OCI-LY7 (cell line): Measurements from ENCODE around the gene SLC39A2. TPM values are rescaled to one million over a fixed set of nuclear protein-coding genes. Genes with fewer than 3 reads are reported as not detected.

Experiments used
- BruUV-seq: library from RNA; stranded (reverse); fragments of 400-500 nt; replicated peaks from 2 replicates; lab custom pipeline; 2021; lab: Mats Ljungman, UMichigan
- CTCF ChIA-PET: fragments of 300-600 bp; sonication (Branson Sonifier 250); formaldehyde crosslinking; loops from one replicate; lab custom pipeline; 2022; ENCODE audit warnings: antibody characterized with exemption; ENCODE audit not compliant: unreplicated experiment; lab: Charles Lee
- POLR2A ChIA-PET: fragments of 300-600 bp; sonication (Branson Sonifier 250); formaldehyde crosslinking; loops from one replicate; lab custom pipeline; 2022; ENCODE audit warnings: antibody characterized with exemption; lab: Charles Lee
- DNase-seq: peaks from one replicate; pipeline ENCODE4 v3.0.0-alpha.2; 2015; ENCODE audit warnings: low spot score
- H2AFZ ChIP-seq: fragments of 200-600 bp; sonication (generic), shearing (Covaris generic); 2 replicates; pipeline ENCODE4 v1.6.1; 2014; ENCODE audit warnings: mild to moderate bottlenecking, antibody characterized with exemption, low read length, moderate library complexity
- H3K27ac ChIP-seq: fragments of 200-600 bp; sonication (generic); 2 replicates; pipeline ENCODE4 v1.5.1; 2014; ENCODE audit warnings: mixed run types, low read depth, mild to moderate bottlenecking, moderate library complexity, low read length, inconsistent platforms; ENCODE audit not compliant: poor library complexity, severe bottlenecking
- H3K36me3 ChIP-seq: fragments of 200-600 bp; sonication (generic); 2 replicates; pipeline ENCODE4 v1.6.1; 2014; ENCODE audit warnings: mild to moderate bottlenecking, antibody characterized with exemption, low read length, moderate library complexity, mixed read lengths; ENCODE audit not compliant: insufficient read depth
- H3K4me1 ChIP-seq: fragments of 200-600 bp; sonication (generic); 2 replicates; pipeline ENCODE4 v1.5.1; 2014; ENCODE audit warnings: mild to moderate bottlenecking, low read length; ENCODE audit not compliant: insufficient read depth, poor library complexity, severe bottlenecking
- H3K4me2 ChIP-seq: fragments of 200-600 bp; sonication (generic); 2 replicates; pipeline ENCODE4 v1.6.1; 2014; ENCODE audit warnings: mild to moderate bottlenecking, low read length
- H3K4me3 ChIP-seq: fragments of 200-600 bp; sonication (generic); 2 replicates; pipeline ENCODE4 v1.5.1; 2014; ENCODE audit warnings: mild to moderate bottlenecking, low read depth, low read length; ENCODE audit not compliant: poor library complexity, severe bottlenecking
- H3K79me2 ChIP-seq: fragments of 200-600 bp; sonication (generic); 2 replicates; pipeline ENCODE4 v1.6.1; 2016; ENCODE audit warnings: low read depth, mild to moderate bottlenecking, low read length, moderate library complexity, mixed read lengths; ENCODE audit not compliant: insufficient read depth
- H3K9me2 ChIP-seq: fragments of 200-600 bp; sonication (generic); 2 replicates; pipeline ENCODE4 v1.6.1; 2016; ENCODE audit warnings: mild to moderate bottlenecking, low read length, mixed read lengths; ENCODE audit not compliant: insufficient read depth
- H3K9me3 ChIP-seq: fragments of 200-600 bp; sonication (generic); 2 replicates; pipeline ENCODE4 v1.6.1; 2014; ENCODE audit warnings: mild to moderate bottlenecking, mixed run types, low read length, mixed read lengths
- H4K20me1 ChIP-seq: fragments of 200-600 bp; sonication (generic); 2 replicates; pipeline ENCODE4 v1.6.1; 2014; ENCODE audit warnings: mild to moderate bottlenecking, antibody characterized with exemption, low read length, moderate library complexity, mixed read lengths; ENCODE audit not compliant: insufficient read depth
- CTCF ChIP-seq: fragments of 200-600 bp; sonication (generic); conservative IDR thresholded peaks from 2 replicates; pipeline ENCODE4 v1.5.1; 2014; ENCODE audit warnings: mild to moderate bottlenecking, antibody characterized with exemption, low read length, moderate library complexity, mixed read lengths
- EZH2phosphoT487 ChIP-seq: fragments of 200-600 bp; sonication (generic); IDR thresholded peaks from 2 replicates; pipeline ENCODE4 v1.6.1; 2018; ENCODE audit warnings: low read depth, borderline replicate concordance, mild to moderate bottlenecking, mixed run types, antibody characterized with exemption, low read length, moderate library complexity, mixed read lengths
- intact Hi-C: fragments of 100-400 bp; cut with micrococcal nuclease; formaldehyde crosslinking; loops from one replicate; pipeline ENCODE4 v1.10.0; 2022; ENCODE audit not compliant: unreplicated experiment
- total RNA-seq, 2 experiments: library from RNA; depleted of rRNA in 1 of 2; stranded (reverse); fragments of >200 nt in 1 of 2; shearing (Covaris generic) in 1 of 2; gene quantifications; 2 replicates each; pipeline ENCODE4 v1.2.3, GENCODE V29; 2014 to 2022

The SLC39A2 gene
- total RNA-seq, 2 experiments from 2014 or later = 0.23 to 0.28 TPM

- Histone ChIP-seq H3K9me3 (no peaks in the 10 kb centered on the region), H3K27ac (no peak overlapping the region), H3K36me3 (no peaks in the 10 kb centered on the region), H3K4me3 (no peak overlapping the region), H3K4me2 (no peak overlapping the region), H4K20me1 (no peaks in the 10 kb centered on the region), H3K9me2 (no peaks in the 10 kb centered on the region), H3K4me1 (no peaks in the 10 kb centered on the region), H3K79me2 (no peaks in the 10 kb centered on the region), H2AFZ (no peak overlapping the region)
- no peak for DNase-seq
- no TSS peak for BruUV-seq
- TF ChIP-seq EZH2phosphoT487 = no peak
- no peak for TF ChIP-seq CTCF
- ChIA-PET POLR2A (no interaction called here), CTCF (no interaction called here)
- intact Hi-C loops = no loop called here
Measured at GRCh38 chr14:21020977-21021545, 22.0 kb downstream of the SLC39A2 start.

GRCh38 chr14:21022686-21023085 lies 23.6 kb downstream of the SLC39A2 start:
- Histone ChIP-seq H3K4me2 (no peak overlapping the region), H4K20me1 (no peaks in the 10 kb centered on the region), H2AFZ (no peak overlapping the region), H3K4me3 (no peak overlapping the region), H3K4me1 (no peaks in the 10 kb centered on the region), H3K9me2 (no peaks in the 10 kb centered on the region), H3K36me3 (no peaks in the 10 kb centered on the region), H3K79me2 (no peaks in the 10 kb centered on the region), H3K9me3 (no peaks in the 10 kb centered on the region), H3K27ac (no peak overlapping the region)
- POLR2A ChIA-PET = no interaction called here
- DNase-seq = no peak
- CTCF ChIA-PET = no interaction called here
- no TSS peak for BruUV-seq
- no peak for TF ChIP-seq CTCF
- no peak for TF ChIP-seq EZH2phosphoT487
- intact Hi-C loops = no loop called here

- H3K27ac ChIP-seq = no peak overlapping the region
- no peak overlapping the region for H2AFZ ChIP-seq
- CTCF ChIA-PET = interaction anchor here (0.6 kb wide), 1 partner anchor 418 kb away, joined by 3 read pairs; no protein-coding TSS in a partner anchor
- no peak overlapping the region for H3K4me2 ChIP-seq
- no peak for DNase-seq
- H3K9me3 ChIP-seq = no peaks in the 10 kb centered on the region
- no peak overlapping the region for H3K4me3 ChIP-seq
- no peaks in the 10 kb centered on the region for H3K36me3 ChIP-seq
- no peaks in the 10 kb centered on the region for H4K20me1 ChIP-seq
- no peaks in the 10 kb centered on the region for H3K9me2 ChIP-seq
- TF ChIP-seq EZH2phosphoT487 (no peak), CTCF (no peak)
- H3K79me2 ChIP-seq = no peaks in the 10 kb centered on the region
- intact Hi-C loops = no loop called here
- no peaks in the 10 kb centered on the region for H3K4me1 ChIP-seq
- no TSS peak for BruUV-seq
- POLR2A ChIA-PET = no interaction called here
Measured at GRCh38 chr14:21023174-21023573, 24.1 kb downstream of the SLC39A2 start.
